Measurements from ENCODE around the gene GTF3A.
"Not testable (repeated sequence)": the region's sequence is repeated elsewhere in the genome, so short reads cannot be mapped to it uniquely, and the experiment has no call there.

The GTF3A gene

GRCh38 chr13:27424246-27425157 is at the start of gene GTF3A:
TSS of gene GTF3A (plus strand) at chr13:27424619.
- DNase-seq: peak; percentile 92

- DNase-seq: peak; percentile 78
These were observed 49.8 kb upstream of the GTF3A start for GRCh38 chr13:27374650-27375049.

- DNase-seq: peak; percentile 55
These were observed 48.6 kb upstream of the GTF3A start for GRCh38 chr13:27375686-27376326.

- DNase-seq: no peak
These were observed 45.3 kb upstream of the GTF3A start for GRCh38 chr13:27379126-27379525.

- DNase-seq: peak; percentile 71
These were observed 44.5 kb upstream of the GTF3A start for GRCh38 chr13:27379694-27380641.

GRCh38 chr13:27381601-27382000 is 42.8 kb upstream of the GTF3A start:
- DNase-seq: no peak

GRCh38 chr13:27383104-27383921 is 41.1 kb upstream of the GTF3A start:
- DNase-seq: no peak

GRCh38 chr13:27384285-27384684 is 40.1 kb upstream of the GTF3A start:
- DNase-seq: no peak

GRCh38 chr13:27388241-27388640 is 36.2 kb upstream of the GTF3A start:
- DNase-seq: no peak

- DNase-seq: no peak
These were observed 34.5 kb upstream of the GTF3A start for GRCh38 chr13:27389891-27390290.

- DNase-seq: no peak
These were observed 32.9 kb upstream of the GTF3A start for GRCh38 chr13:27391471-27391870.

- no peak for DNase-seq
These were observed 31.3 kb upstream of the GTF3A start for GRCh38 chr13:27393101-27393500.

GRCh38 chr13:27395007-27395510 is 29.4 kb upstream of the GTF3A start:
- DNase-seq: no peak

GRCh38 chr13:27396252-27396846 is 28.1 kb upstream of the GTF3A start:
- DNase-seq: no peak

GRCh38 chr13:27398360-27398759 is 26.1 kb upstream of the GTF3A start:
- DNase-seq: no peak

GRCh38 chr13:27400405-27400804 is 24.0 kb upstream of the GTF3A start:
- not testable (repeated sequence) for DNase-seq

GRCh38 chr13:27401210-27401609 is 23.2 kb upstream of the GTF3A start:
- no peak for DNase-seq

GRCh38 chr13:27403203-27403678 is 21.2 kb upstream of the GTF3A start:
- DNase-seq: peak; percentile 16

- no peak for DNase-seq
These were observed 20.6 kb upstream of the GTF3A start for GRCh38 chr13:27403727-27404385.

- no peak for DNase-seq
These were observed 19.7 kb upstream of the GTF3A start for GRCh38 chr13:27404680-27405079.
